ENCODE data around the gene NUTM1. TPM values are rescaled to one million over a fixed set of nuclear protein-coding genes. Genes with fewer than 3 reads are reported as not detected.

Gene NUTM1
- not detected for total RNA-seq

DNA sequence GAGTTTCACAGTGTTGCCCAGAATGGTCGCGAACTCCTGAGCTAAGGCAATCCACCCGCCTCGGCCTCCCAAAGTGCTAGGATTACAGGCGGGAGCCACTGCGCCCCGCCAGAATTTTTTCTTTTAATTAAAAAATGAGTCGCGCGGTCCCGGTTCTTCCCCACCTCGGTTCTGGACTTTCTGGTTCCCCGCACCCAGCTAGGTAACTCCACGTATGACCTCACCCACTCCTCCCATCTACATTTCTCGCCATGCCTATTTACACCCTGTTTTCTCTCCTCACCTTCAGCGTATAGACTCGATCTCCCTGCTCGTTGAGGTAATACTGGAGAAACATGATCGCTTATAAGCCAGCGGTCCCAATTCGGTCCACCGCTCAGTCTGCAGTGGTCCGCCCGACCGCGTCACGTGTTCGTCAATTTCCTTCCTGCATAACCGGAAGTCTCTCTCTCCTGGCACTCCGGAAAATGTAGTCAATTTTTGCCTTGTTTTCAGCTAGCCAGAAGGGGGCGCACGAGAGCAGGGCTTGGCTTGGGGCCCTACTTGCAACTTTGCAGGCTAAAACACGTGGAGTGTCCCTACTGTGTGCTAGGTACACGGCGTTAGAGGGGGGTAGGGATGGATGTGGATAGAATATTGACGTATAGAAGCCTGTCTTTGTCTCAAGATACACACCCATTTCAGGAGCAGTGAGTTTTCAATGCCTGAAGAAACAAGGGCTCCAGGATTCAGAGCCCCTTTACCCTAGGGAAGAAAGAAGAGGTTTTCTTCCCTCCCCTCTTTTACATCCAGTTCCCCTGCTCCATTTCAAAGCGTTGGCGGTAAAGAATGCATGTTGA lies at the start of gene NUTM1, which contains the start of gene NOP10:
Gene NUTM1, plus strand, starts transcription at position 579 of the 839 bp plus-strand sequence. CDS start 382 bp downstream, outside the sequence.
Gene NOP10, minus strand, starts transcription at position 400 of the 839 bp plus-strand sequence. Its CDS starts 63 bp downstream, at position 337.
- peak; percentile 92 for DNase-seq

GRCh38 chr15:34297059-34297458 lies 46.1 kb upstream of the NUTM1 start:
- no peak for DNase-seq

- DNase-seq, result no peak
Observed at GRCh38 chr15:34301058-34301457, 42.1 kb upstream of the NUTM1 start.

GRCh38 chr15:34304613-34305012 lies 38.5 kb upstream of the NUTM1 start:
- no peak for DNase-seq

GRCh38 chr15:34311563-34311962 lies 31.6 kb upstream of the NUTM1 start:
- no peak for DNase-seq

- no peak for DNase-seq
Observed at GRCh38 chr15:34314491-34315490, 28.3 kb upstream of the NUTM1 start.

DNA sequence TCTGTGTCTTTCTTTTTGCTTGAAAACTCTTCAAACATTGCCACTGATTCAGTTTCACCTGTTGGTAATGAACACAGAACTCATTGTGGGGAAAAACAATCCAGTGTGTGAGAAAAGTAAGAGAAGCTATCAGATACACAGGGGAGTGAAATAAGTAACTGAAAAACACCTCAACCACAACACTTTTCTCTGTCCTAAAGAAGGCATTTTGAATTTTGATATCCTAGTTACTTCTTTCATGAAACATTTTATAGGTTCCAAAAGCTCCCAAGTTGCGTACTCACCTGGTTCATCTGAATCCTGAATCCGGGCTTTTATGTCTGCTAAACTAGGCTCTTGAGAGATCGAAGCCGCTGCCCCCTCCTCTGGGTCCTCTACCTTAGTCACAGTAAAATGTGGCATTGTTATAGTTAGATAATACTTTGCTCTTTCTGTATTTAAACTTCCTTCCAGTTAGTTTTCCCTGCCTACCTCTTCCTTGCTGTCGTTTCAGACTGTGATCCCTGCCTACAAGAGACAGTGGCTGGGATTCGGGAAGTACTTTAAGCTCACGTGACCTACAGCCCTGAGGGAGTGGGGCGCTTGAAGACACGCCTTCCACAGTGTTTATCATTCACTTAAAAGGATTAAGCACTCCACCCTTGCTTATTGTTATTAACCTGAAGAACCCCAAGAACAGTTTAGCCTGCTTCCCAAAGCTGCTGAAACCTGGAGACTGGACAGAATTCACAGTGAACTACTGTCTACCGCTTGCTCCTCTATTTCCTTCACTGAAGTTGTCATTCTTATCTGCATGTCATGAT lies 24.6 kb upstream of the NUTM1 start:
- DNase-seq, result no peak

- DNase-seq, result no peak
Observed at GRCh38 chr15:34323217-34323616, 19.9 kb upstream of the NUTM1 start.

DNA sequence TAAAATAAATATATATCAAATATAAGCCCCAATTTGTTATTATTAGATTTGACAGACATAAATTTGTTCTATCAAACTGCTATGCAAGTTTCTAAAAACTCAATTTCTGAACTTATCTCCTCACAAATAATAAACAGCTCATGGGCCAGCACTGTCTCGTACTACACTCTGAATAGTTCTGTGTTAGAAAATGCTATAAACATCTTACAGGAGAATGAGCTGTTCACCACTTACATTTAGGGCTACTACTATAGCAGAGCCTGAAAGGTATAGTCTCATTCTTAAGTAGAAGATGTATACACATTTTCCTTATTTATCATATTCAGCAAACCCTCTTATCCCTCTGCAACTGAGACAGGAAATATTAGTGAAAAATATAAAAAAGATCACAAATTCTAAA lies 18.2 kb upstream of the NUTM1 start:
- DNase-seq, result no peak

- no peak for DNase-seq
Observed at GRCh38 chr15:34325368-34325767, 17.7 kb upstream of the NUTM1 start.

- no peak for DNase-seq
Observed at GRCh38 chr15:34327906-34328305, 15.2 kb upstream of the NUTM1 start.

DNA sequence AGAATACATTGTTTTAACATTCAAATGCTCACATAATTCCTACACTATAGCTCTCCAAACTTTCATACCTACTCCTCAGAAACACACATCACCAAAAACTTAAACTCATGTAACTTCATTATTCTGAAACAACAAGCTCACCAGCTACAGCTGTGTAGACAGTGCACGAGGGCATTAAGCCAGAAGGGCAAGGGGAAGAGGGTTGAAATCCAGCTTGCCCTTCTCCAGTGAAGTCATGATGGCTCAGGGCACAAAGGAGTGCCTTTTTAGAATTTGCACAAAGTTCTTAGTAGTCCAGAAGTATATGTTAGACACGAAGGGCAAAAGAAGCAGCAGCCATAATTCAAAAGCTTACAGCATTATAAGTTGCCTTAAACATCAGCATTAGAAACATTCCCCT lies 14.1 kb upstream of the NUTM1 start:
- DNase-seq, result no peak

- DNase-seq, result no peak
Observed at GRCh38 chr15:34330279-34330678, 12.8 kb upstream of the NUTM1 start.

- no peak for DNase-seq
Observed at GRCh38 chr15:34331809-34332208, 11.3 kb upstream of the NUTM1 start.

DNA sequence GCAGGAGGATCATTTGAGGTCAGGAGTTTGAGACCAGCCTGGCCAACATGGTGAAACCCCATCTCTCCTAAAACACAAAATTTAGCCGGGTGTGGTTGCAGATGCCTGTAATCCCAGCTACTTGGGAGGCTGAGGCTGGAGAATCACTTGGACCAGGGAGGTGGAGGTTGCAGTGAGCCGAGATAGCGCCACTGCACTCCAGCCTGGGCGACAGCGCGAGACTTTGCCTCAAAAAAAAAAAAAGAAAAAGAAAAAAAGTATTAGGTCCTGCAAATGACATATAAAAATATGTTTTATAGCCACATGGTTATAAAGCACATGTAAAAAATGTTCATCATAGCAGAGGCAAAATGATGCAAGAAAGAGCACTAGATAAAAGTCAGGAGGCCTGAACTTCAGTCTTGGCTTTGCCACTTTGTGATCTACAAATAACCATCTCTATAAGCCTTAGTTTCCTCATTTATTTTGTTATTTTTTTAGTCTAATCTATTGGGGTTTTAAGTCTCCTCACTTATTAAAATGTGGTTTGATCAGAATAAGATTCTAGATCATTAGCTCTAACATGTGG lies 10.5 kb upstream of the NUTM1 start:
- DNase-seq, result no peak

DNA sequence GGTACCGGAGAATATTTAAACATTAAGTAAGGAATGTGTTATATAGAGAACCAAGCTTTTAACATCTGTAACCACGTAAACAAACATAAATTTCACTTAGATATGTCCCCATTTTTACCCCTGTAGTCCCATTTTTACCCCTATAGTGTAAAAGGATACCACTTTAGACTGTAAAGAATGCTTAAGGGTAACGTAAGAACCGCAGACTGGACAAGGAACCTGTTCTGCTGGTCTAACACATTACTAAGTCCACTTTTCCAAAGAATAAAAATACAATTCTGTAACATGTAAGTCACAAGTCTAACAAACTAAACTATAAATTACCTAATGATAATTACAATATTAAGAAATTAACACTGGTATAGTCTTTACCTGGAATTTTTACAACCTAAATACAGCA lies 8.4 kb upstream of the NUTM1 start:
- no peak for DNase-seq

DNA sequence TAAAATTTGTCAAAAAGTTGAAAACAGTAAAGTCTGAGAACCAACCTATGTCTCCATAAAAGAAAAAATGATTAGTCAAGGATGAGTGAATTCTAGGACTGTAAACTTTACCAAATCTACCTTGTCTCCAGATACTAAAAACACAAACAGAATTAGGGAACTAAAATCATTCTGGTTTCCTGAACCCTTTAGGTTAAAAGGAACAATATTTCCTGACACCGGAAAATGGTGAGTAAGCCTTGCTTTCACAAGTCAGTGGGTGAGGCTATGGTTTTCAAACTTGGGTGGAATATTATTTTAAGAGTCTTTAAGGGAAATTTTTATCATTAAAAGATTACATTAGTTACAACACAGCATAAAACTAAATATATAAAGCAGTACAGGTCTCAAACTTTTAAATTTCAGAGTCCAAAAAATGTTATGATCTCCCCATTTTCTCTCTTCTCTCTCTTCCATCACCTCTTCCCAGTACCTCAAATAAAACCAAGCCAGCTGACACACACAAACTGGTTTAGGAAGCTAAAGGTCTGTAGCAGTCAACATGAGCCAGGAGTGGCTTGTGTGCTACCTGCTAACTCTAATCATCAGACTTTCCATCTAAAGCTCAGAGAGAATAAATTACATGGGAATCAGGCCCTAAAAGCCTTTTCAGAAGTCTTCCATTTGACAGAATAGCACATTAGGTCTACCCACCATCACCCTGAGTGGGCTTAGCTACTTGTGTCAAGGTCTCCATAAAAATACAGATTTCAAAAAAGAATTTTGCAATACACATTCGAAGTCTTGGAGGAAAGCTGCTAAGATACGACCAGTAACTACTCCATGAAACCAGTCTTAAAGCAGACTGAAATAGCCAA lies 7.7 kb upstream of the NUTM1 start:
- no peak for DNase-seq

- no peak for DNase-seq
Observed at GRCh38 chr15:34336231-34336990, 6.7 kb upstream of the NUTM1 start.

DNA sequence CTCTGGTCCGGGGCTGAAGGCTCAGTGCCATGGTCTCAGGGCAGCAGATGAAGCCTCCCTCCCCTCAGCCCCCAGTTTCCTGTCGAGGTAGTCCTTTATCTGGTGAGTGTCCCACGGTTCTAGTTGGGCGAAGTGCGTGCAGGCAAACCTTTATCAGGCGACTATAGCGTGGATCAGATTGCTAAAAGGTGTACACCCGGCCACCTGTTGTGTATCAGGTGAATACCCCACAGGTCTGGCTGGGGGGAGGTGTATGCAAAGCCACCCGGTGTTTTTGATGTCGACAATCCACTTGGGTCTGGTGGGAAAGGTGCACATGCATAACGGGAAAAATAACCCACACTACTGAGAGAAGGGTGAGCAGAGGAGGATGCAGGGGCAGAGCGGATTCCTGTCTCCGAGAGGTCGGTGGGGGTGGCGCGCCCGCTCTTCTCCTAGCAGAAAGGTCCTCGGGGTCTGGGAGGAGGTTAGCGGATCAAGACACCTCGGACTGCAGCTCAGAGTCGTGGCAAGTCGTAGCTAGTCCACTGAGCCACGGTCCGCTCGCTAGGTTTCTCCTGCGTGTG lies 6.0 kb upstream of the NUTM1 start:
- peak; percentile 14 for DNase-seq
